WI38 (cell line): Measurements from ENCODE around the gene MRPL23.

Experiments
- H3K4me3 ChIP-seq: 2 replicates; pipeline ENCODE4 v1.5.1; 2011; ENCODE audit warnings: low read depth, mild to moderate bottlenecking, control low read depth, low read length
- TF ChIP-seq, protein P1 (sequence below): IDR thresholded peaks from 2 replicates; pipeline ENCODE4 v1.5.1; 2012; ENCODE audit warnings: low read depth, mild to moderate bottlenecking, control low read depth, low read length

Gene MRPL23

DNA sequence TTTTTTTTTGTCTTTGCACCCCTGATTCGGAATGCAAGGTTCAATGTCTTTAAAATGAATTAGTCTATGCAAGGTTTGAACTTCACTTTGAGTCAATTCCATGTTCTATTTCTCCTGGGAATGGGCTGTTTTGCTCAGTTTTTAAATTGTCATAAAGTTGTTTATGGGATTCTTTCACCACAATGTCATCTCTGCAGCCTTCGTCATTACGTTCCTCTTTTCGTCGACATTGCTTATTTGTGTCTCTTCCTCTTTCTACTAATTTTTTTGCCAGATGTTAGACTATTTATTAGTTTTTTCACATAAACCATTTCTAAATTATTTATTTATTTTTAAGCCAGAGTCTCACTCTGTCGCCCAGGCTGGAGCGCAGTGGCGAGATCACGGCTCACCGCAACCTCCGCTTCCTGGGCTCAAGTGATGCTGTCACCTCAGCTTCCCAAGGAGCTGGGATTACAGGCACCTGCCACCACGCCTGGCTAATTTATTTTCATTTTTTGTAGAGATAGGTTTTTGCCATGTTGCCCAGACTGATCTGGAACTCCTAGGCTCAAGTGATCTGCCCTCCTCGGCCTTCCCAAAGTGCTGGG lies 34.7 kb upstream of the MRPL23 start:
- TF ChIP-seq, protein P1, sequence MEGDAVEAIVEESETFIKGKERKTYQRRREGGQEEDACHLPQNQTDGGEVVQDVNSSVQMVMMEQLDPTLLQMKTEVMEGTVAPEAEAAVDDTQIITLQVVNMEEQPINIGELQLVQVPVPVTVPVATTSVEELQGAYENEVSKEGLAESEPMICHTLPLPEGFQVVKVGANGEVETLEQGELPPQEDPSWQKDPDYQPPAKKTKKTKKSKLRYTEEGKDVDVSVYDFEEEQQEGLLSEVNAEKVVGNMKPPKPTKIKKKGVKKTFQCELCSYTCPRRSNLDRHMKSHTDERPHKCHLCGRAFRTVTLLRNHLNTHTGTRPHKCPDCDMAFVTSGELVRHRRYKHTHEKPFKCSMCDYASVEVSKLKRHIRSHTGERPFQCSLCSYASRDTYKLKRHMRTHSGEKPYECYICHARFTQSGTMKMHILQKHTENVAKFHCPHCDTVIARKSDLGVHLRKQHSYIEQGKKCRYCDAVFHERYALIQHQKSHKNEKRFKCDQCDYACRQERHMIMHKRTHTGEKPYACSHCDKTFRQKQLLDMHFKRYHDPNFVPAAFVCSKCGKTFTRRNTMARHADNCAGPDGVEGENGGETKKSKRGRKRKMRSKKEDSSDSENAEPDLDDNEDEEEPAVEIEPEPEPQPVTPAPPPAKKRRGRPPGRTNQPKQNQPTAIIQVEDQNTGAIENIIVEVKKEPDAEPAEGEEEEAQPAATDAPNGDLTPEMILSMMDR: no peak
- H3K4me3 ChIP-seq: no peak overlapping the region

DNA sequence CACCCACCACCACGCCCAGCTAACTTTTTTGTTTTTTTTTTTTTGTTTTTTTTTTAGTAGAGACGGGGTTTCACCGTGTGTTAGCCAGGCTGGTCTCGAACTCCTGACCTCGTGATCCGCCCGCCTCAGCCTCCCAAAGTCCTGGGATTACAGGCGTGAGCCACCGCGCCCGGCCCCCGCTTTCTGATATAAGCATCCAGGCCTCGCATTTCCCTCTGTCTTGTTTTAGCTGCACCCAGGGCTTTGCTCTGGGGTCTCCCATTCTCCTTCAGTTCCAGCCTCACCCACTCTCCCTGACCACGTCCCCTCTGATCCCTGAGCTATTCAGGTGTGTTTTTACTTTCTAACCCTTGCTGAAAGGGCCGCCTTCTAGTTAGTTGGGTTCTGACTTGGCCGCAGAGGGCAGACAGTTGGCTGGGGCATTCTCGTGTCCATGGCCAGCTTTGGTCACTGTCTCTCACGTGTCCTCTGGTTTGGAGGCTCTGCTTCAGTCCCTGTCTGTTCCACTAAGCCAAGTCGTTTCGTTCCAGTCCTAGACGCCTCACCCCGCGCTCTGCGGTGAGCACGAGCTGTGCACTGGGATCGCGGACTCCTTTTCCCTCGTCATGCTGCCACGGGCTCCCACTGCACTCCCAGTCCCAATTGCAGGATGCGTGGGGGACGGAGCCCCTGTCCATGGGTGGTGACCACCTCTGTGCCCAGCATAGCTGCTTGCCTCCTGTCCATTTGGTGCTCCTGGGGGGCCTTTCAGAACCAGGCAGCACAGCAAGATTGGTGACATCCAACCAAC lies 33.7 kb upstream of the MRPL23 start:
- TF ChIP-seq, protein P1: no peak

DNA sequence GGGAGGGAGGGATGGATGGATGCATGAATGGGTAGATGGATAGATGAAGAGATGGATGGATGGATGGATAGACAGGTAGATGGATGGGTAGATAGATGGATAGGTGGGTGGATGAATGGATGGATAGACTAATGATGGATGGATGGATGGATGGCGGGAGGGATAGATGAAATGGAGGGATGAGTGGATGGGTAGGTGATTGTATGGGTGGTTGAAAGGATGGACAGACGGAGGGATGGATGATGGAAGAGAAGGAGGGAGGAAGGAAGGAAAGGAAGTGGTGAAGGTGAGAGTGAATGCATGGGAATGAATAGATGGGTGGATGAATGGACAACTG lies 31.4 kb upstream of the MRPL23 start:
- TF ChIP-seq, protein P1: no peak
- no peak overlapping the region for H3K4me3 ChIP-seq

More for the DNA sequence above, 33.7 kb upstream of the MRPL23 start:
- no peak overlapping the region for H3K4me3 ChIP-seq

DNA sequence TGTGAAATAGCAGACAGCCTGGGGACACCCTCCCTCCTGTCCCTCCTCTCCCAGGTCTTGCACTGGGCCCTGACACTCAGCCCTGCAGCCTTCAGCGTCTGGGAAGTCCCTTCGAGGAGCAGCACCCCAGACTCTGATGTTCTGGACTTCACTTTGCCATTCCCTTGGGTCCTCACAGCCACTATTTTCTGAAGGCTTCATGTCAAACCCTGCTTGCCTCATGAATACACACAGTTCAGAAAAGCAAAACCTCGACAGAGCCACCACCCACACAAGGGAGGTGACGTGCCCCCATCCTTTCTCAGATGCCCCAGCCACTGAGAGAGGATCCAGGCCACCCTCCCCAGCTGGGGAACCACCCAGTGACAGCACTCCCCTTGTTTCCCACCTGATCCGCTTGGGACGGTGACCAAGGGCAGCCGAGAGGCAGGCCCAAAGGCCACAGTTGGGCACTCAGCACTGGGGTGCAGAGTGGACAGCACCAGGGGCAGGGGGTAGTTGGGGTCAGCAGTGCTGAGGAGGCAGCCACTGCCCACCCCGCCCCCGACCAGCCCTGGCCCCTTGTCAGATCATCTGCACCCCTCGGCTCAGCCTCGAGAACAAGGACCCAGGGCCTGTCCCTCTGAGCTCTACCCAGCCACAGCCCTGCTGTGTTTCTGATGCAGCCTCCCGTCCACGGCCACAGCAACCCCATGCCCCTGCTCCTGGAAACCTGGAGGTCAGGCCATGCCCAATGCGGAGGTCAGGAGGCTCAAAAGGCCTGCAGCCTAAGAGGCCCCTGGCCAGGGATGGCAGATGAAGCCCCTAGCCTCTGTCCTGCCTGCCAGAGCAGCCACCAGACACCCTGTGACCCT lies 30.8 kb upstream of the MRPL23 start:
- TF ChIP-seq, protein P1: no peak
- H3K4me3 ChIP-seq: no peak overlapping the region

DNA sequence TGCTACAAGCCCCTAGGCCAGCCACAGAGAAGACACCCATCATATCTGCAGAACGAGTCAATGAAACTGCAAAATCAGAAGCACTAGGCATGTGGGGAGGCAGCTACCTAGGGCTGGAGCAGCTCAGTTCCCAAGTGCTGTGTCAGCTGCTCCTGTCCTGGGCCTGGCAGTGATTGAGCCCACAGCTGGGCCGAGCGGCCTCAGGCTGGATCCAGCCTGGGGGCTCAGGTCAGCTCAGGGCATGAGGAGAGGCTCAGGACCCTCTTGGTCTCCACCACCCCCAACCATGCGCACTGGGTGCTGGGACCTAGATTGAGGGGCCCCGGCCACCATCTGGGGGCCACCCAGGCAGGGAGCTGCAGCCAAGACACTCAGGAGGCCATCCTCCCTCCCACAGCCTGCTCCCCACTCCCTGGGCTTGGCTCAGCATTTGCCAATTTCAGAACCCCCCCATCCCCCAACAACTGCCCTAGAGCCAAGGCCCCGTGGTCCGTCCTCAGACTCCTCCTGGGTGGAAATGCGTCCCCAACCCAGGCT lies 30.1 kb upstream of the MRPL23 start:
- TF ChIP-seq, protein P1: no peak
- H3K4me3 ChIP-seq: no peak overlapping the region

DNA sequence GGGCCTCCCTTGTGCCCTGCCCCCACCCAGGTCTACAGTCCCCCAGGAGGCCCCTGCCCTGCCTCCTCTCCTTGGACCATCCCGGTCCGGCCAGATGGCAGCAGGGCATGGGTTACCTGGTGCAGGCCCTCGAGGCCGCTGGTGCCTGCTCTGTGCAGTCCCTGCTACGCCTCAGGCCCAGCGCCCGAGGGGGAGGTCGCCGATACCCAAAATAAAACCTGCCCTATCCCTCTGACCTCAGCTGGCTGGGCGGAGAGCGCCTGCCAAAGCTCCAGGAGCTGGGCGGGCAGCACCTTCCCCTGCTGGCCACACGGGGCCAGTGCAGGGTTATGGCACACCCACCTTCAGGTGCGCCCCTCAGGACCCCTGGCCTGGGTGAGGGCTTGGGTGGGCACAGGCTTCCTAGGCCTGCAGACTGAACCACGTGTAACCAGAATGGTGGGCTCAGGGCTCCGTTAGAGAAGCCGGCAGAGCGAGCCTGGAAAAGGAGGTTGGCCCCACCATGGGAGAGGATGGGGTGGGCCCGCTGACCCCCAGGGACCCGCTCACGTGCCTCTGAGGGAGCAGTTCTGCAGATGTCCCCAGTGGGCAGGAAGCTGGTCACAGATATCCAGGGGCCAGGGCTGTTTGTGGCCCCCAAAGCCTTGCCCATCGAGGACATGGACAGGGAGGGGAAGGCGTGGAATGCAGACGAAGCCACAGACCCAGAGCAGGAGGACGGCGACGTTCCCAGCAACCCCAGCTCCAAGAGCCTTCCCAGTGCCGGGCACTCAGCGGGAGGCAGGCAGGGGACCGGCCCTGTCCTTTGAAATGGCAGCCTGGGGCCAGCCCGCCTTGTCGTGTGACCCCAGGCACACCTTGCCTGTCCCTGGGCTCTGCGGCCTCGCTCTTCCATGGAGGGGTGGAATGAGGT lies 29.4 kb upstream of the MRPL23 start:
- no peak overlapping the region for H3K4me3 ChIP-seq
- TF ChIP-seq, protein P1: no peak
